Ishikawa (cell line): Measurements from ENCODE around the gene CBLL1.

Experiments
- CEBPB ChIP-seq: IDR thresholded peaks from 2 replicates; pipeline ENCODE4 v1.6.1; 2012
- CREB1 ChIP-seq: IDR thresholded peaks from 2 replicates; pipeline ENCODE4 v1.6.1; 2012; ENCODE audit warnings: low read depth
- EGR1 ChIP-seq: IDR thresholded peaks from 2 replicates; pipeline ENCODE4 v1.6.1; 2012
- EP300 ChIP-seq: IDR thresholded peaks from 2 replicates; pipeline ENCODE4 v1.6.1; 2012; ENCODE audit warnings: borderline replicate concordance
- FOXM1 ChIP-seq: IDR thresholded peaks from 2 replicates; pipeline ENCODE4 v1.6.1; 2012; ENCODE audit warnings: low read depth, borderline replicate concordance
- NFIC ChIP-seq: IDR thresholded peaks from 2 replicates; pipeline ENCODE4 v1.6.1; 2012
- RAD21 ChIP-seq: IDR thresholded peaks from 2 replicates; pipeline ENCODE4 v1.6.1; 2012; ENCODE audit warnings: low read depth
- TAF1 ChIP-seq: IDR thresholded peaks from 2 replicates; pipeline ENCODE4 v1.6.1; 2012; ENCODE audit warnings: low read depth, mild to moderate bottlenecking
- TCF12 ChIP-seq: IDR thresholded peaks from 2 replicates; pipeline ENCODE4 v1.6.1; 2012; ENCODE audit warnings: low read depth
- TEAD4 ChIP-seq: IDR thresholded peaks from 2 replicates; pipeline ENCODE4 v1.6.1; 2012
- USF1 ChIP-seq: IDR thresholded peaks from 2 replicates; pipeline ENCODE4 v1.6.1; 2012
- YY1 ChIP-seq: IDR thresholded peaks from 2 replicates; pipeline ENCODE4 v1.6.1; 2012; ENCODE audit warnings: low read depth
- ZBTB7A ChIP-seq: IDR thresholded peaks from 2 replicates; pipeline ENCODE4 v1.6.1; 2012; ENCODE audit warnings: low read depth
- TF ChIP-seq, protein P1 (sequence below): IDR thresholded peaks from 2 replicates; pipeline ENCODE4 v1.6.1; 2012; ENCODE audit warnings: low read depth, mild to moderate bottlenecking
- TF ChIP-seq, protein P2 (sequence below): IDR thresholded peaks from 2 replicates; pipeline ENCODE4 v1.6.1; 2012

Gene CBLL1

DNA sequence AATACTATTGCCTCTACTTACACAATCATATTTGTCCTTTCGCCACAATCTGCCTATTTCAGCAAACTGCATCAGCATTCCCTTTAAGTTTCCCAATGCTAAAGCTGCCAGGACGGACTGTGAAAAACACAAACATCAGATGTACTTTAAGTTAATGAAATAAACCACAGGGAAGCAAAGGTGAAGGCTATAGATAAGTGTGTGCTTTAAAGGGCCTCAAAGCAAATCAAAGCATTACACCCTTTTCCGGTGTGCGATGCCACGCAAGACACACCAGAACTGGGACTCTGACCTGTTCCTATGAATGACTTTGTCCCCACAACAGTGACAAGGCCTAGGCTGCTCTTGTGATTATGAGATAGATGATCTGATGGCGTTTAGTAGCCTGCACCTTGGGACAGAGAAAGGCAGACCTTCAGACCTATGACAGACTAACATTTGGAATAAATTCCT is 35.7 kb downstream of the CBLL1 start:
- TF ChIP-seq CEBPB (no peak), ZBTB7A (no peak), USF1 (no peak), TAF1 (no peak), FOXM1 (no peak), EGR1 (no peak), RAD21 (no peak), NFIC (no peak)

- TF ChIP-seq CEBPB (no peak), FOXM1 (no peak), RAD21 (no peak), YY1 (no peak), TCF12 (no peak), TEAD4 (no peak), EP300 (no peak), EGR1 (no peak), NFIC (no peak), TAF1 (no peak), CREB1 (no peak), USF1 (no peak)
- TF ChIP-seq, protein P1, sequence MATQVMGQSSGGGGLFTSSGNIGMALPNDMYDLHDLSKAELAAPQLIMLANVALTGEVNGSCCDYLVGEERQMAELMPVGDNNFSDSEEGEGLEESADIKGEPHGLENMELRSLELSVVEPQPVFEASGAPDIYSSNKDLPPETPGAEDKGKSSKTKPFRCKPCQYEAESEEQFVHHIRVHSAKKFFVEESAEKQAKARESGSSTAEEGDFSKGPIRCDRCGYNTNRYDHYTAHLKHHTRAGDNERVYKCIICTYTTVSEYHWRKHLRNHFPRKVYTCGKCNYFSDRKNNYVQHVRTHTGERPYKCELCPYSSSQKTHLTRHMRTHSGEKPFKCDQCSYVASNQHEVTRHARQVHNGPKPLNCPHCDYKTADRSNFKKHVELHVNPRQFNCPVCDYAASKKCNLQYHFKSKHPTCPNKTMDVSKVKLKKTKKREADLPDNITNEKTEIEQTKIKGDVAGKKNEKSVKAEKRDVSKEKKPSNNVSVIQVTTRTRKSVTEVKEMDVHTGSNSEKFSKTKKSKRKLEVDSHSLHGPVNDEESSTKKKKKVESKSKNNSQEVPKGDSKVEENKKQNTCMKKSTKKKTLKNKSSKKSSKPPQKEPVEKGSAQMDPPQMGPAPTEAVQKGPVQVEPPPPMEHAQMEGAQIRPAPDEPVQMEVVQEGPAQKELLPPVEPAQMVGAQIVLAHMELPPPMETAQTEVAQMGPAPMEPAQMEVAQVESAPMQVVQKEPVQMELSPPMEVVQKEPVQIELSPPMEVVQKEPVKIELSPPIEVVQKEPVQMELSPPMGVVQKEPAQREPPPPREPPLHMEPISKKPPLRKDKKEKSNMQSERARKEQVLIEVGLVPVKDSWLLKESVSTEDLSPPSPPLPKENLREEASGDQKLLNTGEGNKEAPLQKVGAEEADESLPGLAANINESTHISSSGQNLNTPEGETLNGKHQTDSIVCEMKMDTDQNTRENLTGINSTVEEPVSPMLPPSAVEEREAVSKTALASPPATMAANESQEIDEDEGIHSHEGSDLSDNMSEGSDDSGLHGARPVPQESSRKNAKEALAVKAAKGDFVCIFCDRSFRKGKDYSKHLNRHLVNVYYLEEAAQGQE: no peak
- TF ChIP-seq, protein P2, sequence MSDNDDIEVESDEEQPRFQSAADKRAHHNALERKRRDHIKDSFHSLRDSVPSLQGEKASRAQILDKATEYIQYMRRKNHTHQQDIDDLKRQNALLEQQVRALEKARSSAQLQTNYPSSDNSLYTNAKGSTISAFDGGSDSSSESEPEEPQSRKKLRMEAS: no peak
Observed at GRCh38 chr7:107782374-107782773, 38.4 kb downstream of the CBLL1 start.

DNA sequence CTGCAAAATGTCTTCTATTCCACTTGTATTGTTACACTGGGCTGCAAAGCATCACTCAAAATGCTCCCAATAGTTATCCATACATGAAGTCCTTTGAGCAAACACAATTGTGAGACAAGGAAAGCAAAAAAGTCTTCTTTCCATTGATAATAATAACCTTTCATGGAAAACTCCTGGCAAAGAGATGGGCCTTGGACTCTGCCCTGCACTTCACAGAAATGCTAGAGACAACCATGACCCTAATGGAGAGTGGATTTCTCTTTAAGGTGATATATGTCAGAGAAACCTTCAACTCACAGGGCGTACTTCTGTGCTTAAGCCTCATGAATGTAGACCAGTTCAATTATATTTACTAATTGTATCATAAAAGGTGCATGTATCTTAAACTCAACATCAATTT is 39.7 kb downstream of the CBLL1 start:
- TF ChIP-seq EP300 (no peak), YY1 (no peak), FOXM1 (no peak), RAD21 (no peak), NFIC (no peak), CREB1 (no peak), USF1 (no peak), CEBPB (no peak), TAF1 (no peak), ZBTB7A (no peak), TCF12 (no peak)
- TF ChIP-seq, protein P2: no peak

- no peak for TF ChIP-seq USF1
- no peak for TF ChIP-seq TAF1
- no peak for TF ChIP-seq FOXM1
- TF ChIP-seq CEBPB: no peak
- no peak for TF ChIP-seq YY1
- TF ChIP-seq TEAD4: no peak
- no peak for TF ChIP-seq CREB1
Observed at GRCh38 chr7:107785170-107785569, 41.2 kb downstream of the CBLL1 start.

DNA sequence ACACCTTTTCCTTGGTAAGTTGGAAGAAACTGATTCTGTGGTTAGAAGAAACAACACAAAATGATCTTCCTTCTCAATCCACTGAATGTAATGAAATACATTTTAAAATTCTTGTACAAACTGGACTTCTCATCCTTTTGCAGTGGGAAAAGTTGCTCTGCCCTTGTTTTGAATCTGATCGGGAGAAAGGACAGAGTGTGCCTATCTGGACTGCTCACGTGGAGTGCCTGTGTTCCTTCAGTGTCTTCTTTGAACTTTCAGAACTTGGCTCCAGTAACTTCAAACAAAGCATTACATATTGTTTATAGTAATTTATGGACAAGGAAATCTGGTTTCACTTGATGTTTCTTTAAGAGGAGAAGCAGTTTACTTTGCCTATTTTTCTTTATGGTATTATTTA is 42.0 kb downstream of the CBLL1 start:
- no peak for TF ChIP-seq TEAD4
- no peak for TF ChIP-seq CEBPB
- TF ChIP-seq, protein P1: no peak
- TF ChIP-seq FOXM1: no peak
- no peak for TF ChIP-seq EGR1
- TF ChIP-seq RAD21: no peak
- TF ChIP-seq TCF12: no peak
- no peak for TF ChIP-seq NFIC
- no peak for TF ChIP-seq YY1
- no peak for TF ChIP-seq ZBTB7A
